ENCODE results near the gene SLC39A3.

GRCh38 chr19:2768365-2769132, 28.7 kb upstream of the SLC39A3 start:
- TF ChIP-seq POLR2A (IDR thresholded peaks at IDR 0.05) (no peak), CTCF (IDR thresholded peaks at IDR 0.05) (no peak)

Measured in upper lobe of left lung (tissue), 4 donors.